WI38 (cell line): ENCODE results near the gene BMPR2.

Experiments used
- H3K4me3 ChIP-seq: 2 replicates; pipeline ENCODE4 v1.5.1; 2011; ENCODE audit warnings: low read depth, mild to moderate bottlenecking, control low read depth, low read length
- TF ChIP-seq, protein P1 (sequence below): IDR thresholded peaks from 2 replicates; pipeline ENCODE4 v1.5.1; 2012; ENCODE audit warnings: low read depth, mild to moderate bottlenecking, control low read depth, low read length

Gene BMPR2

DNA sequence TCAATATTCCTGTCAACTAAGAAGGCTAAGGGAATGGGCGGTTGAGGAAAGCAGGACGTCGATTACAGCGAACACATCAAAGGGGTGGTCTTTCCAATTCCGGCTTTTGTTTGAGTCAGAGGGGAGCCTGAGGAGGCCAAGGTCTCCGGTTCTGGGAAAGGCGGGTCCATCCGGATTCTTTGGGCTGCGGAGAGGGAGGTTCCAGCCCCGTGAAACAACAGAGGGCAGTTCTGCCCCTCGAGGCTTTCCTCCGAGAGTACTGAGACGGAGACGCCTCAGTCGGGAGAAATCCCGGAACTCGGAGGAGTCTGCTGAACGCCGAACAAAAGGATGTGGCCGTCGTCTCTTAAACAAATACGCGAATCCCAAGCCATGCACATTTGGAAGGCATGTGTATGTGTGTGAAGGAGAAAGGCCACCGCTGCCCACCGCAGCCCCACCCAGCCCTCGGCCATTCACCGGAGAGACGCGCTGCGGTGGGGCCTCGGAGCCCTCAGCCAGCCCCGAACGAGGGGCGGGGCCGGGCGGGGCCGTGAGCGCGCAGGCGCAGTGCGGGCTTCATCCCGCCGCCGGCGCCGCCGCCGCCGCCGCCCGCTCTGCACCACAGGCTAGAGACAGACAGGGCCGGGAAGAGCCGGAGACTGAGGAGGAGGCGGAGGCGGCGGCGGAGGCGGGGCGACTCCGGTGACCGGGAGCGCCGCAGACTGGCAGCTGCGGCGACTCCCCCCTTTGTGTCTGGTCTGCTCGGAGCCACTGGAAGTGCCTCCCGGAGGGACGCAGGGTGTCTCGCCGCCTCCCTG lies at the start of gene BMPR2:
Gene BMPR2, plus strand, starts transcription at position 719 of the 800 bp plus-strand sequence. CDS start 1,148 bp downstream, outside the sequence.
- H3K4me3 ChIP-seq, result peak within 1 kb of the TSS; percentile 94
- TF ChIP-seq, protein P1, sequence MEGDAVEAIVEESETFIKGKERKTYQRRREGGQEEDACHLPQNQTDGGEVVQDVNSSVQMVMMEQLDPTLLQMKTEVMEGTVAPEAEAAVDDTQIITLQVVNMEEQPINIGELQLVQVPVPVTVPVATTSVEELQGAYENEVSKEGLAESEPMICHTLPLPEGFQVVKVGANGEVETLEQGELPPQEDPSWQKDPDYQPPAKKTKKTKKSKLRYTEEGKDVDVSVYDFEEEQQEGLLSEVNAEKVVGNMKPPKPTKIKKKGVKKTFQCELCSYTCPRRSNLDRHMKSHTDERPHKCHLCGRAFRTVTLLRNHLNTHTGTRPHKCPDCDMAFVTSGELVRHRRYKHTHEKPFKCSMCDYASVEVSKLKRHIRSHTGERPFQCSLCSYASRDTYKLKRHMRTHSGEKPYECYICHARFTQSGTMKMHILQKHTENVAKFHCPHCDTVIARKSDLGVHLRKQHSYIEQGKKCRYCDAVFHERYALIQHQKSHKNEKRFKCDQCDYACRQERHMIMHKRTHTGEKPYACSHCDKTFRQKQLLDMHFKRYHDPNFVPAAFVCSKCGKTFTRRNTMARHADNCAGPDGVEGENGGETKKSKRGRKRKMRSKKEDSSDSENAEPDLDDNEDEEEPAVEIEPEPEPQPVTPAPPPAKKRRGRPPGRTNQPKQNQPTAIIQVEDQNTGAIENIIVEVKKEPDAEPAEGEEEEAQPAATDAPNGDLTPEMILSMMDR, result no peak

DNA sequence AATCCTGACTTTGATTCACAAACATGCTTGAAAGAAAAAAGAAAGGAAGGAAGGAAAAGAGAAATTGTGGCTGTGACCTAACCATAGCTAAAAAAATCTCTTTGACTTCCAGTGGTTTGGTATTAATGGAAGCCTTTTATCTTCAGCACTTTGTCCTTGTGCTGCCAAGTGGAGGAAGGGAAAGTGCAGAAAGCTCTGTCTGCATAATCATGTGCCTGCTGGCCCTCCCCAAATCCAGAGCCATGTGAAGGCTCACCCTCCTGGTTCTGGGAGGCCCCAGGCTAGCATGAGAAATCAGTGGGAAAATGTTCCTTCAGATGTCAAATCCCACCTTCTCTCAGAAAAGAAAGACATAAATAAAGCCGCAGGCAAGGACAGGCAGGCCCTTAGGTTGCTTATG lies 48.3 kb upstream of the BMPR2 start:
- TF ChIP-seq, protein P1, result no peak
- no peak overlapping the region for H3K4me3 ChIP-seq

DNA sequence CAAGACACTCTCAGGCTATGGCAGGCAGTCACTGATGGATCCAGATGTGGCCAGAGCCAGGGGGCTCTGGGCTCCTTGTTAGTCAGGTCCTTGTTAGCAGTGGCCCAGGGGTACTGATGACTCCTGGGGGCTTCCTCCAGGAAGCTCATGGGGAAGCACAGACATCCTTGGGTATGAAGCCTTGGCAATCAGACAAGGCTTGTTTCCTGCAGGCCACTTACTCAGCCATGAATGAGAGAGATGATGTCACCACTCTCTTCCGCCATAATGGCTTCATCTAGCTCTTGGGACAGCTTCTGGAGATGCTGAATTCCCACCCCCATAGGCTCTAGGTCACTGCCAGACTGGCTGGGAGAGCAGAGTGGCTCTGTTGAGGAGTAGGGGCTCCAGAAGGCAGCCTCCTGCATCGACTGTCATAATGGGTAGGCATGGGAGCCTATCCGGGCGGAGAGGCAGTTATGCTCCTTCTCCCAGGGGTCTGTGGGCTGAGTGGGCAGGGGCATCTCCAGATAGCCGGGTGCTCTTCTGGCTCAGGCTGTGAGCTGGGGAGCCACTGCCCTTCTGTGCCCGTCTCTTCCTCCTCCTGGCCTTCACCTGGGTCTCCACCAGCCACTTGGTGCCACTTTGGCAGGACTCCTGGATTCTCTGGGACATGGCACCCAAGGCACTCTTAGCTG lies 40.2 kb upstream of the BMPR2 start:
- TF ChIP-seq, protein P1, result no peak
- H3K4me3 ChIP-seq, result no peak overlapping the region

DNA sequence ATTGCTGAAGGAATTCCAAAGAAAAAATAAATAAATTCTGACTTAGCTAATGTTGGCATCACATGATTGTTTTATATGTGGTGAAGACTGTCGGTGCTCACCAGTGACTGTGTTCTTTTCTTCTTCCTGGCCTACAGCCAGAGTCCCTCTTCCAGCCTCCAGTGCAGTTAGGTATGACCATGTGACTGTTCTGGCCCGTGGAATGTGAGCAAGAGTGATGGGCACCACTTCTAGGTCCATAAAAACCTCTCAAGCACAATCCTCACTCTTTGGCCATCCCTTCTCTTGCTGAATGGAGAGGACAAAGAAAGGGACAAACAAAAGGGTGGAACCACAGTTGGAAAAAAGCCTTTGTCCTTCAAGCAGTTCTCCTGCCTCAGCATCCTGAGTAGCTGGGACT lies 39.0 kb upstream of the BMPR2 start:
- H3K4me3 ChIP-seq, result no peak overlapping the region
- TF ChIP-seq, protein P1, result no peak

DNA sequence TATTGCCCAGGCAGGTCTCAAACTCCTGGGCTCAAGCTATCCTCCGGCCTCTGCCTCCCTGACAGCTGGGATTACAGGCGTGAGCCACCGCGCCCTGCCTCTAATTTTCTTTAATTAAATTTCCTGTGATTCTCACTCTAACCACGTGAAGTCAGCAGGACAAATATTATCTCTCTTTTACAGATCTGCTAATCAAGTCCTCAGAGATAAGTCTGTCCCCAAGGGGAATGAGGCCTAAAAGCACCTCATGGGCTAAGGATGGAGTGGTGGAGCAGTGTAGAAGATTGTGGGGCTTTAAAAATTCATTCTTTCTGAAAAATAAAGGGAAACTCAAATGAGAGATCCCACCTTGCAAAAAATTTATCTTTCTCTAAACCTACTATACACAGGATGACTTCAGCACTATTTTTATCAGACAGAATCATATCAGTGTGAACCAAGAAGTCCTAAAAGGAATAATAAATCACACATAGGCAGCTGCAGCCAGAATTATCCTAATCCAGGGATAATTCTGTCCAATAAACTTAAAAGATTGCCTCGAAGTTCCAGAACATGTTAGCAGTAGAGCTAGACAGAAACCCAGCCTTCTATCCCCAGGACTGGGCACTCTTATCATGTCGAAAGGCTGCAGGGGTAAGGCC lies 38.3 kb upstream of the BMPR2 start:
- no peak overlapping the region for H3K4me3 ChIP-seq
- TF ChIP-seq, protein P1, result no peak

DNA sequence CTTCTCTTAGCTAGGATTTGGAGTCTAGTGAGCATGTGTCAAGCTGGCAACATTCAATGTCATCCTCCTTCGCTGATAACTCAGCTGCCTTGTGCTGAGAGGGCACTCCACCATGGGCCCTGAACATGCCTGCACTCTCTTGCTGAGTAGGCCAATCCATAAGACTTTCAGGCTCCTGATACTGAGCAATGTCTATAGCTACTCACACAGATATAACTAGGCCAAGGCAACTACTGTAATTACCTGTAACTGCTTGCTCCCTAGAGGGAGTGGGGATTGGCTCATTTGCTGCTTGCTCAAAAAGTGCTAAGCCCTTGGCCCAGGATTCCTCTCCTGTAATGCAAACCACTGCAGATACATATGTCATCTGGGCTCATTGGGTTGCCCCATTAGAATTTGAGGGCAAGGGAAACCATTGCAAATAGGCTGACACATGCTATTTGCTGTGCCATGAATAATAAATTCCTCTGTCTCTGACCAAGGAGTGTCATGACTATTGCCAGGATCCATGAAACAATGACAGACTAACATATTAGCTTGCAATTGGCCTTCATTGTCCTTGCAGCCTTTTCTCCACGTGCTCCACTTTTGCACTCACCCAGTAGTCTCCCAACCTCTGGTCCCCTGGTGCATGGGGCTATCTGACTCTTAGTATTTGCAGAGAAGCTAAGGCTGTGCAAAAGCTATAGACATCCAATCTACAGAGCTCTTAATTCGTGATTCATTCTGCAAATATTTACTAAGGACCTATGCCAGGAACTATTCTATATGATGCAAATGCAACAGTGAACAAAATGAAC lies 36.9 kb upstream of the BMPR2 start:
- no peak overlapping the region for H3K4me3 ChIP-seq
- TF ChIP-seq, protein P1, result no peak
